GM18909 (cell line): Measurements from ENCODE around the gene SH2D1B.

Experiments
- ATAC-seq: cut with Tn5 transposase; IDR thresholded peaks from one replicate; pipeline ENCODE4 v1.9.1; 2021; ENCODE audit warnings: mild to moderate bottlenecking; ENCODE audit not compliant: unreplicated experiment, poor library complexity

SH2D1B gene

GRCh38 chr1:162384116-162384515 is 27.8 kb downstream of the SH2D1B start:
- ATAC-seq = no peak

GRCh38 chr1:162383516-162383915 is 28.4 kb downstream of the SH2D1B start:
- ATAC-seq = no peak

GRCh38 chr1:162383091-162383490 is 28.8 kb downstream of the SH2D1B start:
- ATAC-seq = no peak

- no peak for ATAC-seq
Measured at GRCh38 chr1:162381941-162382750, 29.8 kb downstream of the SH2D1B start.

- ATAC-seq = no peak
Measured at GRCh38 chr1:162381383-162381782, 30.6 kb downstream of the SH2D1B start, which contains the start of gene C1orf226. Gene C1orf226, plus strand, starts transcription at chr1:162381728. Its CDS starts 174 bp downstream, at chr1:162381902.

- no peak for ATAC-seq
Measured at GRCh38 chr1:162380061-162380846, 31.7 kb downstream of the SH2D1B start.

- no peak for ATAC-seq
Measured at GRCh38 chr1:162376691-162377090, 35.2 kb downstream of the SH2D1B start, which contains the start of gene SPATA46. Gene SPATA46, minus strand, starts transcription at chr1:162376854. Its CDS starts 64 bp downstream, at chr1:162376790.

- no peak for ATAC-seq
Measured at GRCh38 chr1:162375463-162375862, 36.5 kb downstream of the SH2D1B start.

GRCh38 chr1:162374406-162374805 is 37.5 kb downstream of the SH2D1B start:
- ATAC-seq = no peak

- no peak for ATAC-seq
Measured at GRCh38 chr1:162373541-162374260, 38.2 kb downstream of the SH2D1B start.

GRCh38 chr1:162373072-162373427 is 38.9 kb downstream of the SH2D1B start:
- no peak for ATAC-seq

- no peak for ATAC-seq
Measured at GRCh38 chr1:162372159-162373071, 39.5 kb downstream of the SH2D1B start.

- no peak for ATAC-seq
Measured at GRCh38 chr1:162371611-162372010, 40.3 kb downstream of the SH2D1B start.

- ATAC-seq = no peak
Measured at GRCh38 chr1:162370721-162371120, 41.2 kb downstream of the SH2D1B start.

GRCh38 chr1:162370161-162370560 is 41.8 kb downstream of the SH2D1B start:
- no peak for ATAC-seq

- no peak for ATAC-seq
Measured at GRCh38 chr1:162369571-162369970, 42.4 kb downstream of the SH2D1B start.

- no peak for ATAC-seq
Measured at GRCh38 chr1:162368451-162368850, 43.5 kb downstream of the SH2D1B start.

GRCh38 chr1:162367772-162368171 is 44.2 kb downstream of the SH2D1B start:
- ATAC-seq = no peak

GRCh38 chr1:162367073-162367472 is 44.9 kb downstream of the SH2D1B start:
- no peak for ATAC-seq

GRCh38 chr1:162366671-162367070 is 45.3 kb downstream of the SH2D1B start:
- no peak for ATAC-seq
